Stimulated activated CD4-positive, alpha-beta T cell treated with anti-CD3 and anti-CD28 coated beads, Interleukin-15, amount 100 ng/mL, for 48 hours (primary cell): ENCODE results near the gene AFAP1.

Source experiments
- DNase-seq, 2 donors: peaks; one replicate each; pipeline ENCODE4 v3.0.0-alpha.2; 2020; ENCODE audit warnings: low read depth in 2 of 2

AFAP1 gene

DNA sequence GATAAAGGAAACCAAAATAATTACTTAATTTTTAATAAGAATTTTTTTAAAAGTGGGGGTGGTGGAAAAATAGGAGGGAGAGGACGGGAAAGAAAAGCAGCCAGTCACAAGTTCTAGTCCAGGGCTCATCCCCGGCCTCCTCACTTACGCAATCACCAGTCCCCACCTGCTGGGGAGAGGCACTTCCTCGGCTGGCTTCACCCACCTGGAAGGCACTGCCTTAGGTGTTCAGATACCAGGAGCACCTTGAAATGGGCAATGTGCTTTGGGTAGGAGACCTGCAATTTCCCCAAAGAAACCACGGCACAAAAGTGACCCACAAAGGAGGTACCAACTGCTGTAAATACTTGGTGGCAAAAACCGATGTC is 23.8 kb downstream of the AFAP1 start:
- DNase-seq: no peak

DNA sequence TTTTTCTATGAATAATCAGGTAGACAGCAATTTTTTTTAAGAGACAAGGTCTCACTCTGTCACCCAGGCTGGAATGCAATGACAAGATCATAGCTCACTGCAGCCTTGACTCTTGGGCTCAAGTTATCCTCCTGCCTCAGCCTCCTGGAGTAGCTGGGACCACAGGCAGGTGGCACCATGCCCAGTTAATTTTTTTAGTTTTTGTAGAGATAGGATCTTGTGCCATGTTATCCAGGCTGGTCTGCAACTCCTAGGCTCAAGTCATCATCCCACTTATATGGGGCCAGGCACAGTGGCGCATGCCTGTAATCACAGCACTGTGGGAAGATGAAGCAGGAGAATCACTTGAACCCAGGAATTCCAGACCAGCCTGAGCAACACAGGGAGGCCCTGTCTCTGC is 26.8 kb downstream of the AFAP1 start:
- no peak for DNase-seq

GRCh38 chr4:7910952-7911578 is 28.6 kb downstream of the AFAP1 start:
- no peak for DNase-seq

- no peak for DNase-seq
Measured at GRCh38 chr4:7910263-7910896, 29.3 kb downstream of the AFAP1 start.

DNA sequence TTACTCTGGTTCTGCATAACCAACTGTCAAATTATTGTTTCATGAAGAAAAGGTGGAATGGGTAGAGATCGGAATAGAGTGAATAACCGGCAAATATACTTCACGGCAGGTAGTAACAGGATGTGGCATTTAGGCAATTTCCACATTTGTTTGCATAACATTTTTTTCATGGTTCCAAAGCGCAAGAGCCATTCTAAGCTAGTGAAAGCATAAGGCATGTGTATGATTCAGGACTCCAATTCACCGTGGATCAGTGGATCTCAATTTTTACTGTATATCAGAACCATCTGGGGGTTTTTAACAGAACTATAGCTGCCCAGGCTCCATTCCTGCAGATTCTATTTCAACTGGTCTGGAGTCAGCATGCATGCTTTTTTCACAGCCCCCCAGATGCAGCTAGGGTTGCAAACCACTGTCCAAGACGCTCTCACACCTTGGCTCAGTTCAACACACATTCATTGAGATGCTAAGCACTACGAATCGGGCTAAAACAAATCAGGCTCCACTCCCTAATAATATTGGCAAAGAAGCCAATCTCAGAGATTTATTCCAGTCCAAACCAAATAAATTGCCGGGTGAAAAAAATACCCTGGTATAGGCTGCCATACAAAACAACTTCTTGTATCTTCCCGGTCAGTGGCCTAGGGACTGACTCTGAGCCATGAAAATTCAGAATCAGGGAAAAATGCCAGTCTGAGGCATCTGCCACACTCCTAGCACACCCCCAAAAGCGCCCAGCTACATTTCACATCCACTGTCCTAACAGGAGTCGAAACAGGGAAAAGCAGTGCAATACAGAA is 30.0 kb downstream of the AFAP1 start:
- no peak for DNase-seq

- no peak for DNase-seq
Measured at GRCh38 chr4:7908668-7909067, 31.0 kb downstream of the AFAP1 start.

- no peak for DNase-seq
Measured at GRCh38 chr4:7907142-7907541, 32.5 kb downstream of the AFAP1 start.

DNA sequence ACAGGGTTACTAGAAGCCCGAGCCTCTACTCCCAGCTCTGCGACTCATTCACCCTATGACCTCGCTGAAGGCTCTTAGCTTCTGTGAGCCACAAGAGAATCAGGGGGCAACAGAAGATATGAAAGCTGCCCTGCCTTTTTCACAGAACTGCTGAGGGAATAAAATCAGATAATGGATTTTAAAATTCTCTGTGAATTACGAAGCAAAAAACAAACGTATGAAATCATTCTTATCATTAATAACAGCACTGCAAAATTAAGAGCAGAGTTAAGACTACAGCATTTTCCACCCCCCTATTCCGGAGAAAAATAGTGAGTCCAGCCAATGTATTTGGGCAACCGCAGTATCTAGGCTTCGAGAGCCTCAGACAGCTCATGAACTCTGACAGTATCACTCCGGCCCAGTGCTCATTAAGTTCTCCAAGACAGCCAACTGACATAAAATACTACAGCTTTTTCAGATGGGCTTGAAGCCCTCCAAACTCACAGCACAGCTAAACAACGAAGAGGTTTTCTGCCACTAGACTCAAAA is 33.4 kb downstream of the AFAP1 start:
- DNase-seq: no peak

- DNase-seq: no peak
Measured at GRCh38 chr4:7904952-7905915, 34.4 kb downstream of the AFAP1 start.

DNA sequence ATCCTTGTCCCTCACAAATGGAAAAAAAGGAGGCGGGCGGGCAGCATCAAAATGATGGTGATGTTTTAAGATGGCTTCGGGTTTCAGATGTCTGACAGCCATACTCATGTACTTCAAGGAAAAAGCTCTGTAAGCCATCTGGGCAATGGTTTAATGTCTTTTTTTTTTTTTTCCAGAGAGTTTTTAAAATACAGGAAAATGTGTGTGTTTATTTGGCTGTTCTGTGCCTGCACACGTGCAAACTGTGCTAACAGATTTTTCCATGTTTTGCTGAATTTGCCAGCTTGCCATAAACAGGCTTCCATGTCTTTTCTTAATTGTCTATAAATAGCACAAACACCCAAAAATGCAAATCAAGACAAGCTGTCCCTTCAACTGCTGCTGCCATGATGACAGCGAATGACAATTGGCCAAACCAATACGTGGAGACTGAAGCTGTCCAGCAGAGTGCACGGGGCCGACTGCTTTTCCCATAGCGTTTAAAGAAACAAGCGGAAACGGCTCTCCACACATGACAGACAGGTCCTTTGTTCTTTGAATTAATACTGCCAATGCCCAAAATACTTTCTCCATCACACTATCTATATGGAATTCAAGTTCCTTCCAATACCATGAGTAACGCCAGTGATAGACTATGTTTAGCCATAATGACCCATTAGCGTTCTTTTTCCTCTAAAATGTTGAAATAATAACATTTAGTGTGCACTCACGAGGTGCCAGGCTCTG is 35.7 kb downstream of the AFAP1 start:
- DNase-seq: no peak

DNA sequence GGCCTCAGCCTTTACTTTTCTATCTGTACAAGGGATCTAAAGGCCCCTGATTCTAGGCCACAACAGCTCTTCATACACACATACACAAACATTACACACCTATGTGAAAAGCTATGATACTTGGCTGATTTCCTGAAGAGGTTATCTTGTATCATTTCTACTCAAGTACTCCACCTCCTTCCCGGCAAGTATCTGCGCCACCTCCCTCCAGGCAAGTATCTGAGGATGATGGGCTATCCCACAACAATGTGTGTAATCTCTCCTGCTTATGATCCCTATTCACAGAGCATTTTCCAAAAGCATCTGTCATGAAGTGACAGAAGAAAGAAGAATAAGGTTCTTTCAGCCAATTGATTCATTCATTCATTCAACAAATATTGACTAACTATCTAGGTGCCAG is 36.8 kb downstream of the AFAP1 start:
- DNase-seq: no peak

DNA sequence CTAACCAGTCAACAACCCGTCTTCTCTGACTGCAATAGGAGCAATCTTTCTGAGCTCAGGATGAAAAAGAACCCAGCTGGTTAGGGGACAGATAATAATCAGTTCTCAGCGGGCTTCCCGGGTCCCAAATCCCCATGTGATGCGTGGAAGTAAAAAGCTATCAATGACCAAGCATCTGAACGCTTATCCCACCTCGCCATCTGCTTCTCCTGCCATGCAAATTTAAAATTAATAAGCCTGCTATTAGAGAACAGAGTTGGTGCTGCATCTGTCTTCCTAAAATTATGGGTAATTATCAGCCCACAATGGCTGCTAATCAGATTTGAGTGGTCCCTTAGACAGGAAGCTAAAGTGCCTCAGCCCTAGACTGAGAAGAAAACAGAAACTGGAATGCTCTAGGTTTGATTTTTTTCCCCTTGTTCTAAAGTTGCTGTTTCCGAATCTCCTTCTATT is 37.5 kb downstream of the AFAP1 start:
- DNase-seq: no peak

DNA sequence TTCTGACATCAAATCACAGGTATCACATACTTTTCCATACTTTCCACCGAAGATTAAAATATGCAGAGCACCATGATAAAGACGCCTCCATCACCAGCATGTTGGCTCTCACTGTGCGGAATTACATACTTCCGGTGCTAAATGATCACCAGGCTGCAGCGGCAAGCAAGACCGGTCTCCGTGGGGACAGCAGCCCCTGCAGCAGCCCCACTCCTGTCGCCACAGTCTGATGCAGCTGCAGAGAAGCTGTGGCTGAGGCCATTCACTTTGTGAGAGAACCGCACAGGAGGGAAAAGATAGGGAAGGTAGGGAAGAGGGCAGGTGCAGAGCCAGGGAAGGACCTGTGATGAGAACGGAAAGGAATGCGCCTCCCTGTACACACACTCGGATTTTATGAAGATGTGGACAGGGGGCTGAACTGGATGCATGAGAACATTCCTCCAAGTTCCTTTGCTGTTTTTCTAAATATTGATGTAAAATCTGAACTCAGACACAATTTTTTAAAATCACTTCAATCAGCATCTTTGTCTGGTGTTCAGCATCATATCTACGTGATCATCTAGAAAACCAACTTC is 38.3 kb downstream of the AFAP1 start:
- no peak for DNase-seq

GRCh38 chr4:7900334-7900909 is 39.2 kb downstream of the AFAP1 start:
- no peak for DNase-seq

DNA sequence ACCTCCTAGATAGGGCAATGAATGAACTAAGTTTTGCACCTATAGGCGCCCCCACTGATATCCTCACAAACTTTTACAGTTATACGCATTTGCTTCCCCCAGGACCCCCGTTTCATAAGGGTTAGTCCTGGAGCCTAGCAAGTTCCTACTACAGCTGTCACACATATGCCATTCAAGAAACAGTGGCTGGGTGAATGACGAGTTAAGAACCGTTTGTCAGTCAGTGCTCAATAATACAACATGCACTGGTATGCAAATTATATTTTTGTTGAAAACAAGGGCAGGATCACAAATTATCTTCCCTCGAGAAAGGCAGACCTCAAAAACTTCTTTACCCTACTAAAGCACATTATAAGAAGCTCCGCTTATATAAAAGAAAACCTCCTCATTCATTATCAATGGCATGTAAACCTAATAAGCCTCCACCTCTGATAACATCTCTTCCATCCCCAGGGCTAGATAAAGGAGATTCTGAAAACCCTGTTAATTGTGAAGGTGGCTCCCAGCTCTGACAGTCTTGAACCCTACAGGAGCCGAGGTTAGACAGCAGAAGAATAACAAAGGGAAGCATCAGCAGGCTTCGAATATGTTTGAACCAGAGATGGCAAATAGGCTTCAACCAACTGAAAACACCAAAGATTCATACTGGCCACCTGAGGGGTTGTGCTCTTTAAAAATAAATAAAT is 40.3 kb downstream of the AFAP1 start:
- DNase-seq: no peak

DNA sequence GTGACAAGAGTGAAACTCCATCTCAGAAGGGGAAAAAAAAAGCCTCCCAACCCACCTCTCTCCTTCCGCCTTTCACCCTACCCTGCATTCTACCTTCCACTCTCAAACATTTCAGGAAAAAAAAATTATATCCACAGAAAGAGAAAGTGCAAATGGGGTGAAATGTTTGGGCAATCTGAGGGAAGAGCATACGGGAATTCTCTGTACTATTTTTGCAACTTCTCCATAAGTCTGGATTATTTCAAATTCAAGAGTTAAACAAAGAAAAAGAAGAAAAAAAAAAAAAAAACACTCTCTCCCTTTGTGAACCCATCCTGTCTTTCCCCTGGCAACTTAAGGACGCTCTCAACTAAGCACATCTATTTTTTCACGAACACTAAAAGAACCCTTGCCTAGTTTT is 41.3 kb downstream of the AFAP1 start:
- no peak for DNase-seq

- no peak for DNase-seq
Measured at GRCh38 chr4:7897811-7898210, 41.9 kb downstream of the AFAP1 start.

- no peak for DNase-seq
Measured at GRCh38 chr4:7894677-7895181, 44.9 kb downstream of the AFAP1 start.

DNA sequence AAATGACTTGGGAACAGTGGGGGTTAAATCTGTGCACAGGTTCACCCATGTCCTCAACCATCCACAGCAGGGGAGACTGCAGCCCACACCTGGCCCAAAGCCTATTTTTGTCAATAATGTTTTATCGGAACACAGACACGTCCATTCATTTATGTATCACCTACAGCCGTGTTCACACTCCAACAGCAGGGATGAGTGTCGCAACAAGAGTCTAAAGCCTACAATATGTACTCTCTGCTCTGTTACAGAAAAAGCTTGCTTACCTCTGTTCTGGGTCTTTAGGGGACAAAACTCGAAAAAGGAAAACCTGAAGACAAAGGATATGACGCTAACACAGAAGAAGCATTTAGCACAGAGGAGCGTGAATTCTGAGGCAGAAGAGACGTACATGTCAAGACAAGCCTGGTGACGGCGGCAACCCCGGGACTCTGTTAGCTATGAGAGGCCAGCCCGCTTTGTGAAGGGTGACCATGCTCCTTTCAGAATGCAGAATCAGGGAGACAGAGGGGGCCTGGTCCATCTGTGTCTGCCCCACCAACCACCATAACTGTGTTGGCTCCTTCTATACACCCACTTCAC is 45.5 kb downstream of the AFAP1 start:
- DNase-seq: no peak
